DMS79 treated with DMSO at 0.1 percent for 48 hours (cell line): ENCODE data around the gene ANKMY1.
"Not testable (repeated sequence)": the region's sequence is repeated elsewhere in the genome, so short reads cannot be mapped to it uniquely, and the experiment has no call there.

Source experiments
- DNase-seq: peaks from one replicate; lab custom pipeline; 2025; lab: John Stamatoyannopoulos, UW

Gene ANKMY1

DNA sequence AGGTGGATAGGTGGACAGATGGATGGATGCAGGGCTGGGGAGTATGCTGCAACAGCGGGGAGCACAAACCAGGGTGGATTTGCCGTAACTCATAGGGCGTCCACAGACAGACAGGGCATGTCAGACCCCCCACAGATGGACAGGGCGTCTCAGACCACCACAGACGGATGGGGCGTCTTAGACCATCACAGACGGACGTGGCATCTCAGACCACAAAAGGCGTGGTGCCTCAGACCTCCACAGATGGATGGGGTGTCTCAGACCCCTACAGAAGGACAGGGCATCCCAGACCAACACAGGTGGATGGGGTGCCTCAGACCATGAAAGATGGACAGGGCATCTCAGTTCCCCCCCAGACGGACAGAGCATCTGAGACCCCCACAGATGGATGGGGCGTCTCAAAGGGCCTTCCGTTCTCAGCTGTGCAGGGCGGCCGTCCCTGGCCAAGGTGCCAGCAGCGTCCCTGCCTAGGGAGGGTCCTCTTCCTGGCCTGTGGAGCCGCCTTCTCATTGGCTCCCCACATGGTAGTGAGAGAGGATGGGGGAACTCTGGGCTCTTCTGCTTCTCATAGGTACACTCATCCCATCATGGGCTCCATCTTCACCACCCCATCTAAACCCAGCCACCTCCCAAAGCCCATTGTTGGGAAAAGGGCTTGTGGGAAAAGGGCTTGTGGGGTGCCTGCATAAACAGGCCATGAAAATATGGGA, 2.1 kb downstream of the ANKMY1 start:
- no peak for DNase-seq

DNA sequence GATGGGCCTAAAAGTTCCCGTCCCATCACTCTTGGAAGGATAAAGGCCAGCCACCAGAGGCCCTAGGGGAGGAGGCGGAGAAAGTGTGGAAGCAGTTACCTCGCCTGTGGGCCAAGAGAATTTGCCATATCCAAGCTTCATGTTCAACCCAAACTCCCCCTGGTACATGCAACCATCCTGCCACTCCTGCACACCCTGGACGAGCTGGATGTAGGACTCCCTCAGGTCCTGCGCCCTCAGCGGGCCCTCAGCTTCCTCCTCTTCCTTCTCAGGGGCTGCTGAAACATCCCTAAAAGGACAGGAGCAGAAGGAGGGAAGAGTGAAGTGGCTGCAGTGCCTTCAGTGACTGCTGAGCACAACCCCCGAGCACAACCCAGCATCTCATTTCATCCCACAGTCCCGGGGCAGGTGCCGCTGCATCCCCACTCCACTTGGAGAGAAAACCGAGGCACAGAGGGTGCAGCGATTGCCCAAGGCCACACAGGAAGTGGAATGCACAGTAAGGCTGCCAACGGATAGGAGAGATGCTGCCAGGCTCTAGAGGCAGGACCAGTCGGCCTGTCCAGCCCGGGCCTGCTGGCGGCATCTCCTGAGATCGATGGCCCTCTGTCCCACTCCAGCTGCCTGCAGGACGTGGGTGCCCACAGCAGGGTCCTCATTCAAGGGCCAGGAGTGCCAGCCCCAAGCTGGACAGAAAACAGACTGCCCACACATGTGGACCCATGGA, 2.9 kb downstream of the ANKMY1 start:
- DNase-seq: no peak

DNA sequence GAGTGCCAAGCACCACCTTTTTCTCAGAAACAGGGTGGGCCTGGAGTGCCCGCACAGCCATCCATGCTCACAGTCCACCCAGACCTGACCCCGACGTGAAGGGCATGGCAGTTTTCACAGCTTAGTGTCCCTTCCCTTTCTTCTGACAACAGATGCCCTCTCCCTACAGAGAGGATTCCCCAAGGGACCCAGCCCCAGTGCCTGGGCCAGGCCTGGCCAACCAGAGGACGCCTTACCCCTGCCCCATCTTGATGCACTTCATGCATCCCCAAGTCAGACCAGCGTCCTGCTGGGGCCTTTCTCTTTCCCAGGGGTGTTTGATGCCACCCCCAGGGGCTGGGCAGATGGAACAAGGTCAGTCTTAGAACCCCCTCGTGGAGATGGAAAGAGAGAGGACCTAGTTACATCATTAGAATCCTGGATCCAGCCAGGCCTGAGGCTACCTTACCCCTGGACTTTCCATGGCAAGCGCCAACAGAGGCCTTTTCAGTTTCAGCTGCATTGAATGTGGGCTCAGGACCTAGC, 3.8 kb downstream of the ANKMY1 start:
- no peak for DNase-seq

DNA sequence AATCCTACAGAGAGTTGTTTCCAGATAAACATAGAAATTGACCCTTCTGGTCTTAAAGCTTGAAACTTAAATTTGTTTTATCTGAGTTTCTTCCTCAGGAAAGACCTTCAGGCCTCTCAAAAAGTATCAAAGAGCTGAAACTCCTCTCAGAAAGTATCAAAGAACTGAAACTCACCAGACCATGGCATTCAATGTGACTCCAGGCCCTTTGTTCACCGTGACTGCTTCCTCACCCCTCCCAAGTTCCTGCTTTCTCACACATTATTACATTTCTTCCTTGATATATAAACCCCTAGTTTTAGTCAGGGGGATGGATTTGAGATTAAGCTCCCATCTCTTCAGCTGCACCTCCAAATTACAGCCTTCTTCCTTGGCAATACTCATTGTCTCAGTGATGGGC, 6.0 kb downstream of the ANKMY1 start:
- DNase-seq: no peak

DNA sequence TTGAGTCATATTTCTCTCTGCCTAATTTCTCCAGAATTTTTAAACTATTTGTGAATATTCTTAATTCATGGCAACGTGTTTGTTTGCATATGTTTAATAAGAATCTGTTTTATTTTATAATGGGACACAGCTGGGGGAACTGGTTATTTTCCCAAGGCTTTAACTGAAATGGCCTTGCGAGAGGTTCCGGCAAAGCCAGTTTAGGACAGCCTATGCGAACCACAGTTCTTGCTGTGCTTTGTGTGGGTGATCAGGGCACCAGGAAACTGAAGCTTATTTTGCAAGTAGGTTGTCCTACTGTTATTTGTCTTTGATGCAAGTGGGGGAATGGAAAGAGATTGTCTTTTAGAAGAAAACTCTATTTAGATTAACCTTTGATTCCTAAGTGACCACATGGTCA, 6.5 kb downstream of the ANKMY1 start:
- no peak for DNase-seq

DNA sequence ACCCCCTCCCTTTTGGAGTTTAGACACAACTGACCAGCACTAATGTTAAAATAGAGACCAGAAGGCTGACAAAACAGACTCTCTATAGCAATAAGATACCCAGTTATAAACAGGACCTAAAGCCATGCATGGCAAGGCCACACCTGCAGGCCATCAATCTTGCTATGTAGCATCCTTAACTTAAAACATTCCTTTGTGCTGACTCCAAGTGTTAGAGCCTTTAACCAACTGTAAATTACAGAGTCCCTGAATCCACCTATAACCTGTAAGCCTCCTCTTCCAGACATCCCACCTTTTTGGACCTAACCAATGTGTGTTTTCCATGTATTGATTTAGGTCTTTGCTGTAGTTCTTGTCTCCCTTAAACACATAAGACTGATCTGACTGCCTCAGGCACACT, 17.9 kb downstream of the ANKMY1 start:
- no peak for DNase-seq

DNA sequence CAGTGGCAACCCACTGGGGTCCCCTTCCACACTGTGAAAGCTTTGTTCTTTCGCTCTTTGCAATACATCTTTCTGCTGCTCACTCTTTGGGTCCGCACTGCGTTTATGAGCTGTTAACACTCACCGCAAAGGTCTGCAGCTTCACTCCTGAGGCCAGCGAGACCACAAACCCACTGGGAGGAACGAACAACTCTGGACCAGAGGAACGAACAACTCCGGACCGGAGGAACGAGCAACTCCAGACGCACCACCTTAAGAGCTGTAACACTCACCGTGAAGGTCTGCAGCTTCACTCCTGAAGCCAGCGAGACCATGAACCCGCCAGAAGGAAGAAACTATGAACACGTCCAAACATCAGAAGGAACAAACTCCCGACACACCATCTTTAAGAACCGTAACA, 18.7 kb downstream of the ANKMY1 start:
- DNase-seq: not testable (repeated sequence)

DNA sequence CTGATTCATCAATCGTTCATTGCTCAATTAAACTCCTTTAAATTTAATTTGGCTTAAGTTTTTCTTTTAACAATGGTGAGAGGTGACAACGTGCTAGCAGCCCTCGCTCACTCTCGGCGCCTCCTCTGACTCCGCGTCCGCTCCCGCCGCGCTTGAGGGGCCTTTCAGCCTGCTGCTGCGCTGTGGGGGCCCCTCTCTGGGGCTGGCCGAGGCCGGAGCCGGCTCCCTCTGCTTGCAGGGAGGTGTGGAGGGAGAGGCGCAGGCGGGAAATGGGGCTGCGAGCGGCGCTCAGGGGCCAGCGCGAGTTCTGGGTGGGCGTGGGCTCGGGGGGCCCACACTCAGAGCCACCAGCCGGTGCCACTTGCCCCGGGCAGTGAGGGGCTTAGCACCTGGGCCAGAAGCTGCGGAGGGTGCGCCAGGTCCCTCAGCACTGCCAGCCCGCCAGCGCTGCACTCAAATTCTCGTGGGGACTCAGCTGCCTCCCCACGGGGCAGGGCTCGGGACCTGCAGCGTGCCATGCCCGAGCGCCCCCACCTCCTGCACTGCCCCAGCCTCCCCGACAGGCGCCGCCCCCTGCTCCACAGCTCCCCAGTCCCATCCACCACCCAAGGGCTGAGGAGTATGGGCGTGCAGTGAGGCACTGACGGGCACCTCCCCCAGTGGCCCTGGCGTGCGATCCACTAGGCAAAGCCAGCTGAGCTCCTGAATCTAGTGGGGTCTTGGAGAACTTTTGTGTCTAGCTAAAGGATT, 19.6 kb downstream of the ANKMY1 start:
- DNase-seq: no peak

DNA sequence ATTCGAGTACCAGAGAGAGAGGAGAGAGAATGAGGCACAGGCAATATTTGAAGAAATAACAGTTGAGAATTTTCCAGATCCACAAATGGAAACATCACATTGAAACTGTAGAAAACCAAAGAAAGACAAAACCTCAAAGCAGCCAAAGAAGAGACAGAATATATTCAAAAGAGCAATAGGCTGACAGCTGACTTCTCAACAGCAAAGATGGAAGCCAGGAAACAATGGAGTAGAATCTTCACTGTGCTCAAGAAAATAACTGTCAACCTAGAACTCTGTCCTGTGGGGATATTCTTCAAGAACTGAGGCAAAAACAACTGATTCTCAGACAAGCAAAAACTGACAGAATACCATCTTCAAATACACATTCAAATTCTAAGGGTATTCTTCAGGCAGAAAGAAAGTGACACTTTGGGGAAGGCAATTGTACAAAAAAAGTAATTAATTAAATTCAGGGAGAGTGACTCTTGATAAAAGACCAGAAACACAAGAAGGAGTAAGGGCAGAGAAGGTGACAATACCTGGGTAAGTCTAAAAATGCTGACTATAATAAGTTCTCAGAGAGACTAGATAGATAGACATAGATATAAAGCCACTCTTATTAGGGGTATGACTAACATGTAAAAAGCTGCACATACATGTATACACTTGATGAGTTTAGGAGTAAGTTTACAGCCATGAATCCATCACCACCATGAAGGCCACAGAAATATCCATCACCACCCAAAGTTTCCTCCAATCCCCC, 25.6 kb downstream of the ANKMY1 start:
- no peak for DNase-seq

DNA sequence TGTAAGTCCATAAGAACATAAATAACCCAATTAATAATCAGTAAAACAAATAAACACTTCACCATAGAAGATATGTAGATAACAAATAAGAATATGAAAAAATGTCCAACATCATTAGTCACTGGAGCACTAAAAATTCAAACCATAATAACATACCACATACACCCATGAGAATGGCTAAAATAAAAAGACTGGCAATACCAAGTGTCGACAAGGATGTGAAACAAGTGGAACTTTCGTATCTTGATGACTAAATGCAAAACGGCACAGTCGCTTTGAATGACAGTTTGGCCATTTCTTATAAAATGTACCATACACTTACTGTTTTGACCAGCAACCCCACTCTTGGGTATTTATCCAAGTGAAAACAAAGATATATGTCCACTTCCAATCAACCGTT, 26.8 kb downstream of the ANKMY1 start:
- no peak for DNase-seq

DNA sequence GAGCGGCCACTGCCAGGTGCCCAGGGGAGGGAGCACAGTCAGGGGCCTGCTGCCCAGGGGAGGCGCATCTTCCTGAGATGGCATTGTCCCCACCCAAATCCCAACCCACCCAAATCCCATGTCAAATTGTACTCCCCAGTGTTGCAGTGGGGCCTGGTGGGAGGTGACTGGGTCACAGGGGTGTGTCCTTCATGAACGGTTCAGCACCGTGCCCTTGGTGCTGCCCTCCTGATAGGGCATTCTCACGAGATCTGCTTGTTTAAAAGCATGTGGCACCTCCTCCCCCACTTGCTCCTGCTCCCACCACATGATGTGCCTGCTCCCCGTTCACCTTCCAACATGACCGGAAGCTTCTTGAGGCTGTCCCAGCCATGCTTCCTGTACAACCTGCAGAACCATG, 27.6 kb downstream of the ANKMY1 start:
- DNase-seq: no peak

DNA sequence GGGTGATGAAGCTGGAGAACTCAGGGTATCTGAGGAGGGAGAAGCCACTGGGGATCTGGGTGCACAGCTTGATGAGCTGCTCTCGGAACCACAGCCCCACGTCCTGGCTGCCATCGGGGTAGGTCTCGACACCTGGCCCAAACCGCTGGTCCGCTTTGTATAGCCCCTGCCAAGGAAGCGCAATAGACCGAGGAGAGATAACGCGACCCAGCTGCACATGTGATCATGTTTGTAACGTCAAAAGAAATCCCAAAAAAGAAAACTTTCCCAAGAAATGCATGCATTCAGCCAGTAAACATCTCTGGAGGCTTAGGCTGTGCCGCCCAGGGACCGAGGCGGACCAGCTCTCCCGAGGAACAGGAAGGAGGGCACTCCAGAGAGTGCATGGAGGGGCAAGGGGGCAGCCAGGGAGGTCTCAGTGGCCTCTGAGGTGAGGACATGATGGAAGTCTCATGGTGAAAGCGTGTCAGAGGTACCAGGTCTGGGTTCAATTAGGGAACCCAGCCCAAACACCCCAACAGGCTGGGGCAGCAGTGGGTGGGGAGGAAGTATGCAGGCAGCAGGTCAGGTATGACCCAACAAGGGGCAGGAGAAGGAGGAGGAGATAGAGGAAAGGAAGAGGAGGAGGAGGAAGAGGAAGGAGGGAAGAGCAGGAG, 28.3 kb downstream of the ANKMY1 start:
- no peak for DNase-seq

DNA sequence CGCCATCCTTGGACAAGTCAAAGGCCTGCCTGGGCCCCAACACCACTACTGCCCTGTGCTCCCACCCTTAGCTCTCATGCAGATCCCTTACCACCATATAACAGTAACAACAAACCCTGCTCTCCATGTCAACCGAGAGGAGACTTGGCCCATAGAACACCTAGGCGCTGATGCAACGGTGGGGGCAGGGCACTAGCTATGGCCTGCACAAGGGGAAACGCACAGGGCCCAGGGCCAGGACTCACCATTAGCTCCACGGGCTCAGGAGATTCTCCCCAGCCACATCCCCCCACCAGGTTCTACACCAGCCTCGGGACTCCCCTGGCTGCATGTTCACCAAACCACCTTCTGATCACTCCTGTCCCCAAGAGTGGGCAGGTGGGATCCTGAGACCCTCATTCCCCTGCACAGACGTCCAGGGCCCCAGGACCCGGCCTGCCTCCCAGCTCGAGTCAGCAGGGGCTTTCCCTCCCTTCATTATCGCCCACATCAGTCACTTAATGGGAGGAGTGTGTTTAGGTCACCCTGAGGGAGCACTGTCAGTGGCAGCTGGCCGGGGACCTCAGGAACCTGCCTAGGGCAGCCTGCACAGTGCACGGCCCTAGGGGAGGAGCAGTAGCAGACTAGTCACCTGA, 29.3 kb downstream of the ANKMY1 start:
- DNase-seq: no peak

DNA sequence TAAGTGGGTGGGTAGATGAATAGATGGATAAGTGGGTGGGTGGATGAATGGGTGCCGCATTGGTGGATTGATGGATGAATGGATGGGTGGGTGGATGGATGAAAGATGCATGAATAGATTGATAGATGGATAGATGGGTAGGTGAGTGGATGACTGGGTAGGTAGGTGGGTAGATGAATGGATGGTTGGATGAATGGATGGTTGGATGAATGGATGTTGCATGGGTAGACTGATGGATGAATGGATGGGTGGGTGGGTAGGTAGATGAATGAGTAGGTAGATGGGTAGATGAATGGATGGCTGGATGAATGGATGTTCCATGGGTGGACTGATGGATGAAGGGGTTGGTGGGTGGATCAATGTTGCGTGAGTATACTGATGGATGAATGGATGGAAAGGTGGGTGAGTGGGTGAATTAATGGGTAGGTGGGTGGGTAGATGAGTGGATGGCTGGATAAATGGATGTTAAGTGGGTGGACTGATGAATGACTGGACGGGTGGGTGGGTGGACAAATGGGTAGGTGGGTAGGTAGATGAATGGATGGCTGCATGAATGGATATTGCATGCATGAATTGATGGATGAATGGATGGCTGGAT, 30.5 kb downstream of the ANKMY1 start:
- DNase-seq: no peak

DNA sequence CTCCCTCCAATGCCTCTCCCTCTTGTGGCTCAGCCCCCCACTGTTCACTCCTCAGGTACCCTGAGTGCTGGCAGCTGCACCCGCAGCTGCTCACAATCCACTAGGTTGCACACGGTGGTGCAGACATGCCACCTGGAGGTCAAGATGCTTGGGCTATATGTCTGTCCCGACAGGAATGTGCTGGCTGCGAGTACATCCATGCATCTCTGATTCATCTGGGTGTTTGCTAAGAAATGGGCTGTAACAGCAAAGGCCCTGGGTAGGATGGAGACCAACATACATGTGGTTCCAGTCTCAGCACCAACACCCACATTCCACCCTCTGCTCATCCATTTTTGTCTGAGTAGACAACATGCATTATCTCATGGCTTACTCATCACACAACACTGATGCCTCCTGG, 31.3 kb downstream of the ANKMY1 start:
- DNase-seq: no peak

DNA sequence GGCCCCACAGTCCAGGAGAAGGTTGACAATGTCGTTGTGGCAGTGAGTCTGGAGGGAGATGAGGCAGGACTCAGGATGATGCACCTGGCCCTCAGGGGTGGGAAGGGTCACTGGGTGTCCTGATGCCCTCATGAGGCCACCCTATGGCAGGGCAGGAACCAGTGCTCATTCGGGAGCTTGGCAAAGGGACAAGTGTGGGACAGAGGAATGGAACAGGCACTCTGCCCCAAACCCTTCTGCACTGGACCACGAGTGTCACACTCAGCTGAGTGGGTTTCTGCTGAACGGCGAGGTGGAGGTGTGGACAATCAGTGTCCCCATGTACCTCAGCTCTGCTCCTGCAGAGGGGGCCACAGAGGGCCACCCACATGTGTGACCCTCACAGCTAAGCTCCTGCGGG, 32.0 kb downstream of the ANKMY1 start:
- DNase-seq: no peak

DNA sequence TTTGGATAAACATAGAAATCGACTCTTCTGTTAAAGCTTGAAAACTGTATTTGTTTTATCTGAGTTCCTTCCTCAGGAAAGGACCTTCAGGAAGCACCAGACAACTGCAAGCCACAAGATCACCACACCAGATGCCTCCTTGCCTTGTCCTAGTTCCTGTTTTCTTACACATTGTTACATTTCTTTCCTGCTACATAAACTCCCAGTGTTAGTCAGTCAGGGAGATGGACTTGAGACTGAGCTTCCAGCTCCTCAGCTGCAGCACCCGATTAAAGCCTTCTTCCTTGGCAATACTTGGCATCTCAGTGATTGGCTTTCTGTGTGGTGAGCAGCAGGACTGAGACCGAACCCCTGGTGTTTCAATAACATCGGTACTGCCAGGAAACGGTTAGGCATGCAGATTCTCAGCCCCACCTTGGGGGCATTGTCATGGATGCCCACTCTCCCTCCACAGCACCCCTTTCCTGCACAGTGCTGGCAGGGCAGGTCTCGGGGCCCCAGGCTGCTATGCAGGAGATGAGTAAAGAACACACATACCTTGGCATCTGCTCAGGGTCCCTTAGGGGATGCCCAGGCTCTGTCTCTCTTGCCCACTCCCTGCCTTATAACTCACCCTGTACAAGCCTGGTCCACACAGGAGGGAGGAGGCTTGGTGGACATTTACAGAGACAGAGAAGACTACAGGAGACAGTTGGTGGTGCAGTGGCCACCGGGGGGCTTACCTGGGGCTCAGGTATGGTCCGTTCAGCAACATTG, 32.6 kb downstream of the ANKMY1 start:
- DNase-seq: no peak

DNA sequence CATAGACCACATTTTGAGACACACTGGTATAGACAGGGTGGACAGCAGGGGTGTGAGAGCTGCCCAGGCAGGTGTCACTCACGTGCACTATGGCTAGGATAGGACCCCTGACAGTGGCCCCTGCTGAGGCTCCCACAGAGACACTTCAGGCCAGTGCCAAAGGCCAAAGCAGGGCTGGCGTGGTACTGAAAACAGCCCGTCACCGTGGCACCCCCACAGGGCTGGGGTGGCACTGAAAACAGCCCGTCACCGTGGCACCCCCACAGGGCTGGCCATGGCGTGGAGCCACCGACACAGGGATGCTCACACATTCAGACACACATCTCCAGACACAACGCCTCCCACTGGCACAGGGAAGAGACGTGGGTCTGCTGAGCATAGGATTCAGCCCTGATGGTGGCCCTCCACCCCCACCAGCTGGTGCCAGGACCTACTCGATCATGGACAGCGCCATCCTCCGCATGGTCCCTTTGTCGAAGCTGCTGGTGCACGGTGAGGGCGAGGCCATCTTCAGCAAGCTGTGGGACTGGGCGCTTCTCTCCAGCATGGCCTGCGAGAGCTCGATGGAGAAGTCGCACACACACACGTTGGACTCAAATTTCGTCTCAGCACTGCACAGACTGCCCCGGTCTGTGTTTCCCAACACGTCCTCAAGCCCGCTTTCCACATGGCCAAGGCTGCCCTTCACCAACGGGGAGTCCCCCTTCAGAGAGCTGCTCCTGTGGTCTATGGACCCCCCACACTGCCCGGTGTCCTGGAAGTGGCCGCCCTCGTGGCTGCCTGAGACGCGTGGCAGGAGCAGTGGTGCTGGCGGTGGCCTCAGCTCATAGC, 34.1 kb downstream of the ANKMY1 start:
- DNase-seq: no peak

DNA sequence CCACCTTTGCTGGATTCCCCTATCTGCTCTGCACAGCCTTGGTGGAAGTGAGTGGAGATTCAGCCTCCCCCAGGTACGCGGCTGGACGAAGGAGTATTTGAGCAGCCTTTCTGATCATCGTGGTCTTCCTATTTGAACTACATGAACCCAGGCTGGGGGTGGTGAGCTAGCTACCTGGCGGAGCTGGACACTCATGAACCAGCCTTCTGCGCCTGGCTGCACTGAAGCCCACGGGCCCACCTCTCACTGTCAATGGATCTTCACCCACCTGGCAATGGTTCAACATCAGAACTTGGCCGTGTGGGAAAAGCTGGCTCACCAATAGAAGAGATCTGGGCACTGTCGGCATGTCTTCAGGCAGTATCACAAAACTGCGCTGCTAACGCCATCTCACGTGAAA, 35.4 kb downstream of the ANKMY1 start:
- DNase-seq: no peak
